Measurements from ENCODE around the gene P2RY2. TPM values are rescaled to one million over a fixed set of nuclear protein-coding genes. Genes with fewer than 3 reads are reported as not detected.

The P2RY2 gene
- total RNA-seq, 1 donor from 2014 or later, result 0.30 TPM

DNA sequence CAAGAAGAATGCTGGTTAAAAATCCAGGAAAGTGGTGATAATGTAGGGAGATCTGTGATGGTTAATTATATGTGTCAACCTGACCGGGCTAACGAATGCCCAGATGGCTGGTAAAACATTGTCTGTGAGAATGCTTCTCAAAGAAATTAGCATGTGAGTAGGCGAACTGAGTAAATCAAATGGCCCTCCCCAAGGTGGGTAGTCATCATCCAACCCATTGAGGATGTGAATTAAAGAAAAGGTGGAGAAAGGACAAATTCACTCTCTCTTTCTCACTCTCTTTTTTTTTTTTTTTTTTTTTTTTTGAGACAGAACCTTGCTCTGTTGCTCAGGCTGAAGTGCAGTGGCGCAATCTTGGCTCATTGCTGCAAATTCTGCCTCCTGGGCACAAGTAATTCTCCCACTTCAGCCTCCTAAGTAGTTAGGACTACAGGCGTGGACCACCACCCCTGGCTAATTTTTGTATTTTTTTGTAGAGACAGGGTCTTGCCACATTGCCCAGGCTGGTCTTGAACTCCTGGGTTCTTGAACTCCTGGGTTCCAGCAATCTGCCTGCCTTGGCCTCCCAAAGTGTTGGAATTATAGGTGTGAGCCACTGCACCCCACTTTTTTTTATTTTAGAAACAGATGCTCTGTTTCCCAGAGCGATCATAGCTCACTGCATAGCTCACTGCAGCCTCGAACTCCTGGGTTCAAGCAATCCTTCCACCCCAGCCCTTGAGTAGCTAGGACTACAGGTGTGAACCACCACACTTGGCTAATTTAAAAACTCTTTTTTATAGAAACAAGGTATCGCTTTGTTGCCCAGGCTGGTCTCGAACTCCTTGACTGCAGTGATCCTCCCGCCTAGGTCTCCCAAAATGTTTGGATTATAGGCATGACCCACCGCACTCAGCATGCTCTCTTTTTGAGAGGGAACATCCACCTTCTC lies 32.0 kb downstream of the P2RY2 start:
- no peaks in the 10 kb centered on the region for H3K36me3 ChIP-seq (ENCODE audit: insufficient read depth, low read length)
- peaks cover 11% of the 10 kb centered on the region for H3K27me3 Mint-ChIP-seq (ENCODE audit: low read depth, unreplicated experiment)
- DNase-seq (ENCODE audit: low read depth) (no peak), FAIRE-seq (no peak)
- no peaks in the 10 kb centered on the region for H3K36me3 Mint-ChIP-seq (ENCODE audit: low read depth, unreplicated experiment)
- H3K9ac ChIP-seq (ENCODE audit: low read length), result no peak overlapping the region
- H3K4me3 ChIP-seq (ENCODE audit: insufficient read depth, low read depth, low read length), result no peak overlapping the region
- H3K9me3 Mint-ChIP-seq (ENCODE audit: unreplicated experiment), result no peaks in the 10 kb centered on the region
- no peaks in the 10 kb centered on the region for H3K79me2 ChIP-seq (ENCODE audit: insufficient read depth, low read length)
- no peak overlapping the region for H3K4me3 Mint-ChIP-seq (ENCODE audit: unreplicated experiment)
- no peaks in the 10 kb centered on the region for H3K4me1 Mint-ChIP-seq (ENCODE audit: low read depth, unreplicated experiment)
- H3K27ac ChIP-seq (ENCODE audit: low read depth, low read length), result no peak overlapping the region
- no peaks in the 10 kb centered on the region for H3K4me1 ChIP-seq (ENCODE audit: insufficient read depth, low read length)
- no peak for TF ChIP-seq EZH2 (IDR thresholded peaks at IDR 0.05; ENCODE audit: insufficient read depth, low read length)
- TF ChIP-seq, protein P1, sequence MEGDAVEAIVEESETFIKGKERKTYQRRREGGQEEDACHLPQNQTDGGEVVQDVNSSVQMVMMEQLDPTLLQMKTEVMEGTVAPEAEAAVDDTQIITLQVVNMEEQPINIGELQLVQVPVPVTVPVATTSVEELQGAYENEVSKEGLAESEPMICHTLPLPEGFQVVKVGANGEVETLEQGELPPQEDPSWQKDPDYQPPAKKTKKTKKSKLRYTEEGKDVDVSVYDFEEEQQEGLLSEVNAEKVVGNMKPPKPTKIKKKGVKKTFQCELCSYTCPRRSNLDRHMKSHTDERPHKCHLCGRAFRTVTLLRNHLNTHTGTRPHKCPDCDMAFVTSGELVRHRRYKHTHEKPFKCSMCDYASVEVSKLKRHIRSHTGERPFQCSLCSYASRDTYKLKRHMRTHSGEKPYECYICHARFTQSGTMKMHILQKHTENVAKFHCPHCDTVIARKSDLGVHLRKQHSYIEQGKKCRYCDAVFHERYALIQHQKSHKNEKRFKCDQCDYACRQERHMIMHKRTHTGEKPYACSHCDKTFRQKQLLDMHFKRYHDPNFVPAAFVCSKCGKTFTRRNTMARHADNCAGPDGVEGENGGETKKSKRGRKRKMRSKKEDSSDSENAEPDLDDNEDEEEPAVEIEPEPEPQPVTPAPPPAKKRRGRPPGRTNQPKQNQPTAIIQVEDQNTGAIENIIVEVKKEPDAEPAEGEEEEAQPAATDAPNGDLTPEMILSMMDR (IDR thresholded peaks at IDR 0.05; ENCODE audit: insufficient read depth, low read depth, low read length), result no peak
- H2AFZ ChIP-seq (ENCODE audit: low read depth, low read length), result no peak overlapping the region
- no peaks in the 10 kb centered on the region for H4K20me1 ChIP-seq (ENCODE audit: insufficient read depth, low read length)
- no peaks in the 10 kb centered on the region for H3K9me3 ChIP-seq (ENCODE audit: insufficient read depth, low read depth, low read length)
- H3K27me3 ChIP-seq (ENCODE audit: insufficient read depth, low read length), result peaks cover 3% of the 10 kb centered on the region
- H3K4me2 ChIP-seq (ENCODE audit: low read length), result no peak overlapping the region
- no peak overlapping the region for H3K27ac Mint-ChIP-seq (ENCODE audit: unreplicated experiment)

DNA sequence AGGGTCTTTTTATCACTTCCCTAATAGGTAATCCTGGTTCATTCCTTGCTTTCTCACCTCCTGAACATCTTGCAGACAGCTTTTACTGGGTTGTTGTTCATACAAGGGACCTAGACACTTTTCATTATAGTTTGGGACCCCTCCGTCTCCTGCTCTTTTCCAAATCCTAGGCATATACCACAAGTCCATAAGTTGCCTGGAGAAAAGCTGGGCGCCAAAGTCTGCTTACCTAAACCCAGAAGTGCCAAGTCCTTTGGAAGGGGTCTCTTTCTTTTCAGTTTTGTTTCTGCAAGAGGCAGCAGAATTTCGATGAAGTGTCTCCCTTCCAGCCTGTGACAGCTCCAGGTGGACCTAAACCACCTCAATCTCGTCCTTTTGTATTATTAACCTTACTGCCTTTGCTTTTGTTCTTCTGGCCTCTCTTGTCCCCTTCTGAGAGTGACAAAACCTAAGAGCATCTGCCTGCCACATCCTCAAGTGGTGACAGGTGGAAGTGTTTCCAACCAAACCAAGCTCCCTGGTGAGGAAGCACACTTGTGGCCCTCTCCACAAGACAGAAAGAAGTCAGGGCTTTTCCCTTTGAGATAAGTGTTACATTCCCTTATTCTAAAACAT lies 34.6 kb downstream of the P2RY2 start:
- DNase-seq (ENCODE audit: low read depth) (no peak), FAIRE-seq (no peak)
- no peaks in the 10 kb centered on the region for H3K36me3 Mint-ChIP-seq (ENCODE audit: low read depth, unreplicated experiment)
- H3K27me3 ChIP-seq (ENCODE audit: insufficient read depth, low read length), result no peaks in the 10 kb centered on the region
- H2AFZ ChIP-seq (ENCODE audit: low read depth, low read length), result no peak overlapping the region
- H4K20me1 ChIP-seq (ENCODE audit: insufficient read depth, low read length), result no peaks in the 10 kb centered on the region
- peaks cover 7% of the 10 kb centered on the region for H3K4me1 Mint-ChIP-seq (ENCODE audit: low read depth, unreplicated experiment)
- no peak overlapping the region for H3K9ac ChIP-seq (ENCODE audit: low read length)
- H3K9me3 Mint-ChIP-seq (ENCODE audit: unreplicated experiment), result no peaks in the 10 kb centered on the region
- H3K4me3 ChIP-seq (ENCODE audit: insufficient read depth, low read depth, low read length), result no peak overlapping the region
- TF ChIP-seq, protein P1 (IDR thresholded peaks at IDR 0.05; ENCODE audit: insufficient read depth, low read depth, low read length), result peak; percentile 3
- TF ChIP-seq EZH2 (IDR thresholded peaks at IDR 0.05; ENCODE audit: insufficient read depth, low read length), result no peak
- H3K4me1 ChIP-seq (ENCODE audit: insufficient read depth, low read length), result peaks cover 10% of the 10 kb centered on the region
- H3K79me2 ChIP-seq (ENCODE audit: insufficient read depth, low read length), result no peaks in the 10 kb centered on the region
- no peak overlapping the region for H3K4me3 Mint-ChIP-seq (ENCODE audit: unreplicated experiment)
- H3K9me3 ChIP-seq (ENCODE audit: insufficient read depth, low read depth, low read length), result no peaks in the 10 kb centered on the region
- H3K27ac ChIP-seq (ENCODE audit: low read depth, low read length), result no peak overlapping the region
- H3K27ac Mint-ChIP-seq (ENCODE audit: unreplicated experiment), result no peak overlapping the region
- H3K36me3 ChIP-seq (ENCODE audit: insufficient read depth, low read length), result no peaks in the 10 kb centered on the region
- H3K4me2 ChIP-seq (ENCODE audit: low read length), result no peak overlapping the region
- H3K27me3 Mint-ChIP-seq (ENCODE audit: low read depth, unreplicated experiment), result no peaks in the 10 kb centered on the region

Data from astrocyte (in vitro differentiated cells and primary cell).